Activated T-helper 1 cell treated with anti-CD3 and anti-CD28 coated beads, Interleukin-12 subunit alpha, Interleukin-12 subunit beta, Interleukin-2, Interleukin-4 antibody, amounts not matched to agents 30 ng/mL and 10 ng/mL and 1 ng/mL, durations not matched to agents 14 hours and 24 hours and 36 hours (primary cell): ENCODE measurements around the gene DCC. TPM values are rescaled to one million over a fixed set of nuclear protein-coding genes. Genes with fewer than 3 reads are reported as not detected.

Experiments used
- DNase-seq: peaks from one replicate; pipeline ENCODE4 v3.0.0; 2021; ENCODE audit warnings: low spot score
- H3K27ac Mint-ChIP-seq: one replicate; pipeline ENCODE4 v1.8.0; 2021; ENCODE audit warnings: mild to moderate bottlenecking, mixed read lengths
- H3K27me3 Mint-ChIP-seq: one replicate; pipeline ENCODE4 v1.8.0; 2022; ENCODE audit warnings: mild to moderate bottlenecking, moderate library complexity, mixed read lengths; ENCODE audit not compliant: insufficient read depth
- H3K36me3 Mint-ChIP-seq: one replicate; pipeline ENCODE4 v1.8.0; 2021; ENCODE audit warnings: low read depth, mixed read lengths
- H3K4me1 Mint-ChIP-seq: one replicate; pipeline ENCODE4 v1.8.0; 2021; ENCODE audit warnings: low read depth, mixed read lengths
- H3K4me3 Mint-ChIP-seq: one replicate; pipeline ENCODE4 v1.8.0; 2021; ENCODE audit warnings: mild to moderate bottlenecking, moderate library complexity, mixed read lengths
- H3K9me3 Mint-ChIP-seq: one replicate; pipeline ENCODE4 v1.8.0; 2021; ENCODE audit warnings: mixed read lengths
- intact Hi-C: fragments of 100-400 bp; cut with micrococcal nuclease; formaldehyde crosslinking; loops from one replicate; pipeline ENCODE4 v1.15.1; 2024
- total RNA-seq: library from RNA; stranded (reverse); gene quantifications from 2 replicates; pipeline ENCODE4 v1.2.3, GENCODE V29; 2022

The DCC gene
- total RNA-seq, 1 donor from 2014 or later = not detected

DNA sequence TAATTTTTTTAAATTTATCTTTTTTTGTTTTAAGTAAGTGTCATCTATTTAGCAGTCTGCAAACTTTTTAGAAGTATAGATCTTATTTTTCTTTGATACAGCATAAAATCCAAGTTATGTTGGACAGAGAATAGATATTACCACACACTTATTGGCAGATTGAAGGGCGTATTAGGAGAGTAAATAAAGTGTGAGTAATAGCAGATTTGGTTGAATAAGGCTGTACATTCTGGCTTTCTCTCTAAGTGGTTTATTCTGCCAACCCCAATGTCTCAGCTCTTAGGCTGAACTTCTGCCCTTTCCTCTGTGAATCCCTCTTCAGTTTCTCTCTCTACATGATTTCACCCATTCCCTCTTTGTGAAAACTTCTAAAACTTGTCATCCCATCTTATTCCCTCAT is 651.2 kb downstream of the DCC start:
- intact Hi-C loops = no loop called here
- H3K4me3 Mint-ChIP-seq = no peak overlapping the region

DNA sequence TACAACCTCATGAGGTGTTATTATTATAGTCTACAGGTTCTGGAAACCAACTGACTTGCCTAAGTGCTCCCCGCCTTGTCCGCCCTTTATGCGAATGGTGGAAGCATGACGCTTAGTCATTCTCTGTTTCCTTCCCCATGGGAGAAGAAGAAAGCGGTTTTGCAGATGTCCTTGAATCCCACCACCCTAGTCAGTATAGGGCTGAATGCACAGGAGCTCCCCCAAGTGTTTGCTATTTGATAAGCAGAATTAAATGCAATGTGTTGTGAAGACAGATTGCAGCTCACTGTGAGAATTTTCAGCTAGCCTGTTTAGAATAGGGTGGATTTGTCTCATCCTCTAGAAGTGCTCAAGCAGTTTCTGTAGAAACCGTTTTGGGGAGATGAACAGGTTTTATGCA is 652.0 kb downstream of the DCC start:
- intact Hi-C loops = no loop called here
- no peaks in the 10 kb centered on the region for H3K36me3 Mint-ChIP-seq
- no peak for DNase-seq
- no peaks in the 10 kb centered on the region for H3K4me1 Mint-ChIP-seq
- H3K27ac Mint-ChIP-seq = no peak overlapping the region
- no peaks in the 10 kb centered on the region for H3K9me3 Mint-ChIP-seq
- H3K27me3 Mint-ChIP-seq = no peaks in the 10 kb centered on the region
- H3K4me3 Mint-ChIP-seq = no peak overlapping the region

More for the DNA sequence above, 651.2 kb downstream of the DCC start:
- no peaks in the 10 kb centered on the region for H3K27me3 Mint-ChIP-seq
- H3K9me3 Mint-ChIP-seq = no peaks in the 10 kb centered on the region
- no peaks in the 10 kb centered on the region for H3K36me3 Mint-ChIP-seq
- no peak for DNase-seq
- H3K4me1 Mint-ChIP-seq = no peaks in the 10 kb centered on the region
- no peak overlapping the region for H3K27ac Mint-ChIP-seq

DNA sequence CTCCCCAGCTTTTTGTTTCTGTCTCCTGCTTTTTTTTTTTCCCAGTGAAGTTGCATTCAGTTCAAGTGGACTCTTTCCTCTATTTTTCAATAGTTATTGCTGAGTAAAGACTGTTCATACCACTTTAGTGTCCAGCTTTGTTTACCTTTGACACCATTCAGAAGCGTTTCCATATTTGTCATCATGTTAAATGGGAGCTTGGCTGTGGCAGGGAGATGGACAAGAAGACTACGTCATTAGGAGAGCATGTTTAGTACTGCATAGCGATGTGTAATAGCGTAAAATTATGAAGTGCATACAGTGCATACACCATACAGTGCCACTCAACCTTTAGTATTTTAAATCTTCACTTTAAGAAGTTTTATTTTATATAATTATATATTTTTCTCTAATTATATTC is 655.9 kb downstream of the DCC start:
- Mint-ChIP-seq H3K4me3 (no peak overlapping the region), H3K4me1 (no peaks in the 10 kb centered on the region), H3K27me3 (no peaks in the 10 kb centered on the region), H3K9me3 (no peaks in the 10 kb centered on the region), H3K27ac (no peak overlapping the region), H3K36me3 (no peaks in the 10 kb centered on the region)
- DNase-seq = no peak
- intact Hi-C loops = no loop called here

DNA sequence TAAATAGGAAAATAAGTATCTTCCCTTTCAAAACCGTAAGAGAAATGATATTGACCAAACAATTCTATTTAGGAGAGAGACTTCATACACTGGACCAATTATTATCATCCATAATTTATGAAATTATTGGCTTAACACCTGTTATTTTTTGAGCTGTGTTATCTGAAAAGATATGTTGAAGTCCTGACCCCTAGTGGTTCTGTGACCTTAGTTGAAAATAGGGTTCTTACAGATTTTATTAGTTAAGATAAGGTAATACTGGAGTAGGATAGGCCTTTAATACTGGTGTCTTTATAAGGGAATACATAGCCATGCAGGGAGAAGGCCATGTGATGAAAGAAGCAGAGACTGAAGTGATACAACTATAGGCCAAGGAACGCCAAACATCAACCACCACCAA is 659.6 kb downstream of the DCC start:
- Mint-ChIP-seq H3K4me1 (no peaks in the 10 kb centered on the region), H3K36me3 (no peaks in the 10 kb centered on the region), H3K27me3 (no peaks in the 10 kb centered on the region), H3K9me3 (peaks cover 2% of the 10 kb centered on the region), H3K4me3 (no peak overlapping the region), H3K27ac (no peak overlapping the region)
- intact Hi-C loops = no loop called here
- DNase-seq = no peak

DNA sequence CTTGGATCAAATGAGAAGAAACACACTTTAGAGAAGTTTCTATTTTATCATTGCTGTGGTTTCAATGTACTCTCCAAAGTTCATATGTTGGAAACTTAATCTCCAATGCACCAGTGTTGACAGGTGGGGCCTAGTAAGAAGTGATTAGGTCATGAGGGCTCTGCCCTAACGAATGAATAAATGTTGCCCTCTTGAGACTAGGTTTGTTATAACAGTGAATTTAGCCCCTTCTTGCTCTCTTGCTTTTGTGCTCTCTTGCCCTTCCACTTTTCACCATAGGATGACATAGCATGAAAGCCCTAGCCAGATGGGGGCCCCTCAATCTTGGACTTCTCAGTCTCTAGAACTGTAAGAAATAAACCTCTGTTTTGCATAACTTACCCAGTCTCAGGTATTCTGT is 664.8 kb downstream of the DCC start:
- intact Hi-C loops = no loop called here
- no peaks in the 10 kb centered on the region for H3K36me3 Mint-ChIP-seq
- no peak for DNase-seq
- H3K27ac Mint-ChIP-seq = no peak overlapping the region
- no peak overlapping the region for H3K4me3 Mint-ChIP-seq
- H3K9me3 Mint-ChIP-seq = peaks cover 8% of the 10 kb centered on the region
- H3K4me1 Mint-ChIP-seq = no peaks in the 10 kb centered on the region
- H3K27me3 Mint-ChIP-seq = no peaks in the 10 kb centered on the region

DNA sequence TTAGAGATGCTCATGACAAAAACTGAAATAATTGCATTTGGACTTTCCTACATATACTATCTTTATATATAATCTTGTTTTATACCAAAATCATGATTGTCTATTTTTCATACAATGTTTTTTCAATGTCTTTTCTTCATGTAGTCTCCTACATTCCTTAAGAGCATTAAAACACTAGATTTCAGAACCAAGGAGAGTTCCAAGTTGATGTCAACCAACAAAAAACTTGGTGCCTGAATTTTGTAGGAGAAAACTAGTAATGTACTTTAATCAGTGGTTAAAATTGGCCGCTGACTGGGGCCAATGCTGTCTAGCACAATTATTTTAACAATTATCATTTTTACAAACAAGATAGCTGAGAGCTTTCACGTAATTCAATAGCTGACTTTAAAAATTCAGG is 678.8 kb downstream of the DCC start:
- Mint-ChIP-seq H3K4me3 (no peak overlapping the region), H3K27me3 (no peaks in the 10 kb centered on the region), H3K4me1 (no peaks in the 10 kb centered on the region), H3K27ac (no peak overlapping the region), H3K36me3 (no peaks in the 10 kb centered on the region), H3K9me3 (no peaks in the 10 kb centered on the region)
- no peak for DNase-seq
- intact Hi-C loops = no loop called here

DNA sequence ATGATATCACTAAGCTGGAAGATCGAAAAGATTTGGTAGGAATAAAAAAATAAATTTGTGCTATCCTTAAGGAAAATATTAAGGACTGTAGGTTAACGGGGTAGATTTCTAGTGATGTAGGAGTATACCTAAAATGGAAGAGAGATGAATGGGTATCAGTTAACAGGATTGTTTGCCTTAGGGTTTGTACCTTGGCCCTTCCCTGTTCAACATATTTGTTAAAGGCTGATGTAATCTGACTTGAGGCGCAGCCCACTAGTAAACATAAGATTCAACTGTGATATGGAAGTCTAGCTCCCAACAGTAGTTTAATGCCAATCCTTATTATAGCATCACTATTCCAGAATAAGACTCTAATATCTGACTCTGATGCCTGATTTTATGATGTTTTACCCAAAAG is 685.2 kb downstream of the DCC start:
- Mint-ChIP-seq H3K9me3 (no peaks in the 10 kb centered on the region), H3K4me1 (no peaks in the 10 kb centered on the region), H3K27me3 (no peaks in the 10 kb centered on the region), H3K4me3 (no peak overlapping the region), H3K36me3 (no peaks in the 10 kb centered on the region), H3K27ac (no peak overlapping the region)
- no peak for DNase-seq
- intact Hi-C loops = no loop called here

DNA sequence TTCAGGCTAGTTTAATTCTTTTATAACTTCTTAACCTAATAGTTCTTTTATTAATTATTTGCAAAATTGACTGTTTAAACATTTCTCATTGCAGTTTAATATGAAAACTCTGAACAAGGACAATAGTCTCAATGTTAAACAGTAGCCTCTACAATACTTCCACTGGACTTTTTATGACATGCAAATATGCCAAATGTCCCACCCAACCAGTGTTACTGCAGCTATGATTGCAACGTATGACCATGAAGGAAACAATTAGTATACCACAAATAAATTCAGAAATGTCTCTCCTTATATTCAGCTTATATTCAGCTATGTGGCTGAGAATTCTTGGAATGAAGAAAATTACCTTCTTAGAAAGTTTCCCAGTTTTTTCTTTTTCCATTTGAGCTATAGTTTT is 688.6 kb downstream of the DCC start:
- intact Hi-C loops = no loop called here
- H3K9me3 Mint-ChIP-seq = no peaks in the 10 kb centered on the region
- no peaks in the 10 kb centered on the region for H3K27me3 Mint-ChIP-seq
- no peaks in the 10 kb centered on the region for H3K4me1 Mint-ChIP-seq
- DNase-seq = no peak
- H3K4me3 Mint-ChIP-seq = no peak overlapping the region
- H3K36me3 Mint-ChIP-seq = no peaks in the 10 kb centered on the region
- H3K27ac Mint-ChIP-seq = no peak overlapping the region

DNA sequence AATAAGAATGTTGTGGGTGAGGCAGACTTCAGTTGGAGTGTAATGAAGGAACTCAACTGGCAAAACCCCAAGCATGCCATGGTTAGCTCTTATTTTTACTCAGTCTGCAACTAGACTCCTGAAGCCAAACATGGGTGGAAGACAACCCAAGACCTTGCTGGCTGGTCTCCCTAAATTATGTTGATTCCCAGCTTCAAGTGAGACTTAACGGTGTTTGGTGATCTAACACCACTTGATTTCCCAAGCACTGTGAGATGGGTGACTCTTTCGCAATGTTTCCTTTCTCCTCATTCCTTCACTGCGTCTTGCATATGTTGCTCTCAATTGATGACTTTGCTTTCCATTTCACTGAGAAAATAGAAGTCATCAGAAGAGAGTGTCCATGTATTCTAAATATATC is 693.1 kb downstream of the DCC start:
- DNase-seq = no peak
- intact Hi-C loops = no loop called here
- no peaks in the 10 kb centered on the region for H3K4me1 Mint-ChIP-seq
- no peak overlapping the region for H3K27ac Mint-ChIP-seq
- no peak overlapping the region for H3K4me3 Mint-ChIP-seq
- no peaks in the 10 kb centered on the region for H3K27me3 Mint-ChIP-seq
- H3K36me3 Mint-ChIP-seq = no peaks in the 10 kb centered on the region
- no peaks in the 10 kb centered on the region for H3K9me3 Mint-ChIP-seq

DNA sequence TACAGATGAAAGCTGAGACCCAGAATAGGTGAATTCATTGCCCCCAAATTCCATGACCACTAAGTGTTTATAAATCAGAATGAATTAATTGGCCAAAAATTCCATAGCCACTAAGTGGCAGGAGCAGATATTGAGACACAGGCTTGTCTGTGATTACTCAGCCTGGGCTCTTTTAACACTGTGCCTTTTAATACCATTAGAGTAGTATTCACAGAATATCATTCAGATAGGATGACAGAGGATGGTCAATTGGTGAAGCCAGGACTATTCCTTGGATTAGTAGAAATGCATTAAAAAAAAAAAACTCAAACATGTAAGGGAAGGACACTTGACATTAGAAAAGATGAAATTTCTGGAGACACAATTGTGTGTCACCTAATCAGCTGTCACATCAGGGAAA is 698.6 kb downstream of the DCC start:
- no peak for DNase-seq
- Mint-ChIP-seq H3K4me3 (no peak overlapping the region), H3K27ac (no peak overlapping the region), H3K36me3 (no peaks in the 10 kb centered on the region), H3K9me3 (no peaks in the 10 kb centered on the region), H3K27me3 (no peaks in the 10 kb centered on the region), H3K4me1 (no peaks in the 10 kb centered on the region)
- intact Hi-C loops = no loop called here

DNA sequence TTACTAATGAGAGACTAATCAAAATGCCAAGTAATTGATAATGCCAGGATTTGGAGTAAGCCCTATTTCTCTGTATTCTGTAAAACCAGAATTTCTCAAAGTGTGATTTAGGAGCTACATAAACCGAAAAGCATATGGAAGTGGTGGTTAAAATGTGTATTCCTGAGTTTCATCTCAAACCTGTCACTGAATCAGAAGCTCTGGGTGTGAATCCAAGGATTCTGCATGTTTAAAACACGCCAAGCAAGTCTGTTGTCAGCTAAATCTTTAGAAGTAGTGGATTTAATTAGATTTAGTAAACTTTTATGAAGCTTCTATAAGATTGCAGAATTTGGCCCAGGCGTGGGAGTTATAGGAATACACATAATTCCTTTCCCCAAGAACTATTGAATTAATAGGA is 700.3 kb downstream of the DCC start:
- no peaks in the 10 kb centered on the region for H3K9me3 Mint-ChIP-seq
- no peaks in the 10 kb centered on the region for H3K36me3 Mint-ChIP-seq
- intact Hi-C loops = no loop called here
- no peak overlapping the region for H3K4me3 Mint-ChIP-seq
- no peak for DNase-seq
- H3K27me3 Mint-ChIP-seq = no peaks in the 10 kb centered on the region
- H3K27ac Mint-ChIP-seq = no peak overlapping the region
- H3K4me1 Mint-ChIP-seq = no peaks in the 10 kb centered on the region

DNA sequence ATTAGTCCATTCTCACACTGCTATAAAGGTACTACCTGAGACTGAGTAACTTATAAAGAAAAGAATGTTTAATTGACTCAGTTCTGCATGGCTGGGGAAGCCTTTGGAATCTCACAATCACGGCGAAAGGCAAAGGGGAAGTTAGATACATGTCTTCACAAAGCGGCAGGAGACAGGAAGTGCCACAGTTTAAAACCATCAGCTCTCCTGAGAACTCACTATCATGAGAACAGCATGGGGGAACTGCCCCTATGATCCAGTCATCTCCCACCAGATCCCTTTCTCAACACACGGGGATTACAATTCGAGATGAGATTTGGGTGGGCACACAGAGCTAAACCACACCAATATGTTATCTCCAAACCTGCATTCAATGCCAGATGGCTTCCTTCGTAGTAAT is 716.1 kb downstream of the DCC start:
- Mint-ChIP-seq H3K4me1 (no peaks in the 10 kb centered on the region), H3K27ac (no peak overlapping the region), H3K9me3 (peaks cover 3% of the 10 kb centered on the region), H3K4me3 (no peak overlapping the region), H3K27me3 (no peaks in the 10 kb centered on the region), H3K36me3 (no peaks in the 10 kb centered on the region)
- no peak for DNase-seq
- intact Hi-C loops = no loop called here

DNA sequence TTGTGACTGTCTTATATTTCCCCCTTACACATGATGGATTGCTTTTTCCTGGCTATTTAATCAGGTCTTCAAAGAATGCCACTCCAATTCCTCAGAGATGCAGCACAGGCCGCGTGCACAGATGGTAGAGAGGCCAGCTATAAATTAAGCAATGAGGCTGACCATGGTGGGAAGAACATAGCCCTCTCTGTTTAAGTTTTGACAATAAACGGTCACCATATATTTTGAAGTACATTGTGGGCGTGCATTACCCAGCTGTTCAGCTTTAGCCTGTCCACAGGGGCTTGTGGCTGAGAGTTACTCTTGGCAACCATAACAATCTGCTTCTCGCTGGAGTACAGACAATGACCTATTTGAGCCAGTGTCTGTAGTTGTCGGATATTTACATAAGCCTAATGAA is 730.8 kb downstream of the DCC start:
- Mint-ChIP-seq H3K36me3 (no peaks in the 10 kb centered on the region), H3K27me3 (no peaks in the 10 kb centered on the region), H3K9me3 (no peaks in the 10 kb centered on the region), H3K27ac (no peak overlapping the region), H3K4me3 (no peak overlapping the region), H3K4me1 (no peaks in the 10 kb centered on the region)
- intact Hi-C loops = no loop called here
- no peak for DNase-seq

DNA sequence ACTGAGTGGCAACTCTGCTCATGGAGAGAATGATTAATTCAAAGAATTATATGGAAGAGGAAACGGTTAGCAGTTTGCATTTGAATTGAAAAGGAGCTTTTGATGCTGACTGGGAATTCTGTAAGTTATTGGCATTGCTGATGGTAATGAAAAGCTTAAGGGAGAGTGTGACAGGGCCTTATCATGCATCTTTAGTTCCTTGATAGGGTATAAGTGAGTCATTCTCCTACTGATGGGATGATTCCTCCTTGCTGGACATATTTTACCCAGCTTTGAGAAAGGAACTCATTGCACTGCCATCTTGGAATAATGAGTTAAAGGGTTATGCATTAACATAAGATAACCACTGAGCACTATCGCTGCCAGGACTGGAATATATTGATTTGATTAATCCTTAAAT is 740.7 kb downstream of the DCC start:
- no peaks in the 10 kb centered on the region for H3K36me3 Mint-ChIP-seq
- H3K27me3 Mint-ChIP-seq = no peaks in the 10 kb centered on the region
- intact Hi-C loops = no loop called here
- no peak for DNase-seq
- H3K4me3 Mint-ChIP-seq = no peak overlapping the region
- no peaks in the 10 kb centered on the region for H3K4me1 Mint-ChIP-seq
- H3K9me3 Mint-ChIP-seq = no peaks in the 10 kb centered on the region
- H3K27ac Mint-ChIP-seq = no peak overlapping the region
